HCT116 (cell line): ENCODE results near the gene COL9A2. TPM values are rescaled to one million over a fixed set of nuclear protein-coding genes. Genes with fewer than 3 reads are reported as not detected.

Source experiments
- ATAC-seq: fragments of 200-7000 bp; cut with Tn5 transposase; 2 replicates; pipeline ENCODE4 v1.9.1; 2020; ENCODE audit warnings: mild to moderate bottlenecking, moderate library complexity
- BruUV-seq: library from RNA; stranded (reverse); fragments of 400-500 nt; replicated peaks from 2 replicates; lab custom pipeline; 2021; lab: Mats Ljungman, UMichigan
- CTCF ChIA-PET: fragments of 300-600 bp; sonication (Branson Sonifier 250); formaldehyde crosslinking; loops from one replicate; lab custom pipeline; 2021; ENCODE audit warnings: antibody characterized with exemption; lab: Charles Lee
- POLR2A ChIA-PET: fragments of 300-600, 350-600 bp; sonication (Branson Sonifier 250); formaldehyde crosslinking; loops from one replicate; lab custom pipeline; 2021; ENCODE audit warnings: antibody characterized with exemption; lab: Charles Lee
- RAD21 ChIA-PET, 2 experiments: fragments of 300-600 bp; sonication (Branson Sonifier 250); formaldehyde crosslinking; loops; one replicate each; lab custom pipeline; 2023; ENCODE audit warnings: low total read pairs in 2 of 2; ENCODE audit not compliant: uncharacterized antibody in 2 of 2, unreplicated experiment in 2 of 2, low non-redundant PET in 1 of 2; lab: Charles Lee
- DNase-seq: peaks from one replicate; pipeline ENCODE4 v3.0.0-alpha.2; 2010; ENCODE audit warnings: low read depth, low spot score
- H2AFZ ChIP-seq: fragments of 200-600 bp; shearing (Covaris generic), sonication (generic); 2 replicates; pipeline ENCODE4 v1.6.1; 2017; ENCODE audit warnings: low read depth, mixed run types, mixed read lengths, antibody characterized with exemption, low read length; ENCODE audit not compliant: poor library complexity, severe bottlenecking
- H3K27ac ChIP-seq: 2 replicates; pipeline ENCODE4 v1.5.1; 2012; ENCODE audit warnings: low read depth, low read length
- H3K27me3 ChIP-seq: fragments of 200-600 bp; sonication (generic); 2 replicates; pipeline ENCODE4 v1.6.1; 2016; ENCODE audit warnings: mixed run types, low read length, mixed read lengths; ENCODE audit not compliant: insufficient read depth
- H3K36me3 ChIP-seq, 2 experiments: fragments of 200-500 bp in 1 of 2; fragments of 200-600 bp in 1 of 2; sonication (Bioruptor generic) in 1 of 2; sonication (generic) in 1 of 2; 2 replicates each; pipeline versions ENCODE4 v1.5.1 to v1.6.1; 2014 to 2016; ENCODE audit warnings: low read length in 2 of 2, inconsistent platforms in 1 of 2, mixed read lengths in 1 of 2, mixed run types in 1 of 2; ENCODE audit not compliant: insufficient read depth in 2 of 2, control insufficient read depth in 1 of 2
- H3K4me1 ChIP-seq, 2 experiments: fragments of 200-600 bp in 1 of 2; sonication (generic) in 1 of 2; 2 replicates each; pipeline versions ENCODE4 v1.5.1 to v1.6.1; 2012 to 2017; ENCODE audit warnings: low read length in 2 of 2, inconsistent platforms in 1 of 2, mild to moderate bottlenecking in 1 of 2, mixed read lengths in 1 of 2, mixed run types in 1 of 2, moderate library complexity in 1 of 2; ENCODE audit not compliant: insufficient read depth in 2 of 2, control insufficient read depth in 1 of 2
- H3K4me2 ChIP-seq: fragments of 200-600 bp; sonication (generic); 2 replicates; pipeline ENCODE4 v1.6.1; 2017; ENCODE audit warnings: mixed run types, low read length, mixed read lengths
- H3K4me3 ChIP-seq, 2 experiments: fragments of 200-600 bp in 1 of 2; sonication (generic) in 1 of 2; replicated peaks in 1 of 2; 2 replicates each; pipeline ENCODE4 v1.5.1; 2011 to 2016; ENCODE audit warnings: low read length in 2 of 2, control low read depth in 1 of 2, low read depth in 1 of 2, mild to moderate bottlenecking in 1 of 2, mixed read lengths in 1 of 2, mixed run types in 1 of 2
- H3K79me2 ChIP-seq: fragments of 200-600 bp; sonication (generic); 2 replicates; pipeline ENCODE4 v1.6.1; 2017; ENCODE audit warnings: mild to moderate bottlenecking, mixed run types, low read length, moderate library complexity, mixed read lengths; ENCODE audit not compliant: insufficient read depth
- H3K9ac ChIP-seq: fragments of 200-600 bp; sonication (generic); 2 replicates; pipeline ENCODE4 v1.6.1; 2016; ENCODE audit warnings: low read length, mixed read lengths
- H3K9me2 ChIP-seq: fragments of 200-600 bp; sonication (generic), shearing (Covaris generic); 2 replicates; pipeline ENCODE4 v1.6.1; 2017; ENCODE audit warnings: mixed run types, mild to moderate bottlenecking, moderate library complexity; ENCODE audit not compliant: insufficient read depth
- H3K9me3 ChIP-seq, 2 experiments: fragments of 200-500 bp in 1 of 2; fragments of 200-600 bp in 1 of 2; sonication (Bioruptor generic) in 1 of 2; sonication (generic) in 1 of 2; 2 replicates each; pipeline ENCODE4 v1.6.1; 2014 to 2017; ENCODE audit warnings: low read length in 2 of 2, mixed read lengths in 2 of 2, inconsistent platforms in 1 of 2, low read depth in 1 of 2, mild to moderate bottlenecking in 1 of 2, mixed run types in 1 of 2, moderate library complexity in 1 of 2; ENCODE audit not compliant: control insufficient read depth in 1 of 2, insufficient read depth in 1 of 2
- H4K20me1 ChIP-seq: fragments of 200-600 bp; sonication (generic), shearing (Covaris generic); 2 replicates; pipeline ENCODE4 v1.6.1; 2017; ENCODE audit warnings: mixed run types, mild to moderate bottlenecking, moderate library complexity; ENCODE audit not compliant: insufficient read depth
- CTCF ChIP-seq, 3 experiments: fragments of 200-600 bp in 1 of 3; sonication (generic) in 1 of 3; IDR thresholded peaks in 2 of 3; conservative IDR thresholded peaks in 1 of 3; 2 replicates each; pipeline ENCODE4 v1.5.1; 2012 to 2017; ENCODE audit warnings: low read depth in 2 of 3, low read length in 2 of 3, antibody characterized with exemption in 1 of 3, borderline replicate concordance in 1 of 3, control low read depth in 1 of 3, mild to moderate bottlenecking in 1 of 3, mixed read lengths in 1 of 3, mixed run types in 1 of 3, moderate library complexity in 1 of 3; ENCODE audit not compliant: insufficient read depth in 1 of 3
- EGR1 ChIP-seq: IDR thresholded peaks from 2 replicates; pipeline ENCODE4 v1.6.1; 2012; ENCODE audit warnings: low read depth
- ELF1 ChIP-seq: IDR thresholded peaks from 2 replicates; pipeline ENCODE4 v1.6.1; 2012; ENCODE audit warnings: low read depth, borderline replicate concordance
- EZH2 ChIP-seq: fragments of 200-600 bp; sonication (generic); IDR thresholded peaks from 2 replicates; pipeline ENCODE4 v1.6.1; 2017; ENCODE audit warnings: antibody characterized with exemption, mixed run types
- FOSL1 ChIP-seq: IDR thresholded peaks from 2 replicates; pipeline ENCODE4 v1.6.1; 2012; ENCODE audit warnings: low read depth
- MAX ChIP-seq: IDR thresholded peaks from 2 replicates; pipeline ENCODE4 v1.6.1; 2012
- SP1 ChIP-seq: IDR thresholded peaks from 2 replicates; pipeline ENCODE4 v1.6.1; 2012; ENCODE audit warnings: low read depth
- ZNF274 ChIP-seq: fragments of 200-500 bp; sonication (Bioruptor generic); IDR thresholded peaks from 2 replicates; pipeline ENCODE4 v1.6.1; 2014; ENCODE audit warnings: mild to moderate bottlenecking, low read depth, low read length, inconsistent platforms
- intact Hi-C: fragments of 100-400 bp; cut with micrococcal nuclease; formaldehyde crosslinking; loops from 2 replicates; pipeline ENCODE4 v1.10.0; 2022
- total RNA-seq: library from RNA; stranded (reverse); gene quantifications from one replicate; pipeline ENCODE4 v1.2.1, GENCODE V29; 2021; ENCODE audit not compliant: unreplicated experiment

COL9A2 gene
- total RNA-seq, 1 experiment from 2014 or later: 2.4 TPM

- no peak for ATAC-seq
- Histone ChIP-seq H2AFZ (no peak overlapping the region), H3K9ac (no peak overlapping the region), H3K9me3 (no peaks in the 10 kb centered on the region), H3K27ac (no peak overlapping the region), H3K79me2 (no peaks in the 10 kb centered on the region), H3K36me3 (no peaks in the 10 kb centered on the region), H3K9me2 (no peaks in the 10 kb centered on the region), H3K4me2 (no peak overlapping the region), H3K4me1 (peaks cover 0 to 4% of the 10 kb centered on the region in 2 experiments; a peak in 1 of 4 replicates), H4K20me1 (no peaks in the 10 kb centered on the region), H3K27me3 (no peaks in the 10 kb centered on the region), H3K4me3 (no peak overlapping the region)
- TF ChIP-seq EGR1: no peak
- TF ChIP-seq FOSL1: no peak
- TF ChIP-seq SP1: no peak
- no peak for TF ChIP-seq ZNF274
- no peak for TF ChIP-seq ELF1
- TF ChIP-seq EZH2: no peak
- TF ChIP-seq CTCF (IDR thresholded peaks at IDR 0.05 in 2 of 3, conservative IDR thresholded peaks at IDR 0.05 in 1 of 3; ENCODE audit: borderline replicate concordance in 1 of 3, insufficient read depth in 1 of 3, low read depth in 2 of 3, low read length in 2 of 3): no peak
- no peak for TF ChIP-seq MAX
- POLR2A ChIA-PET: interaction anchor here (0.6 kb wide), 1 partner anchor 36 kb away, joined by 3 read pairs; the partner anchor contains the start of gene SMAP2
- CTCF ChIA-PET: interaction anchor here (1.1 to 6.7 kb wide), 13 partner anchors 10 to 278 kb away, joined by 3 to 82 read pairs (median 9); no protein-coding TSS in a partner anchor
- no peak for DNase-seq
- intact Hi-C loops: loop anchor here (5.0 to 10.0 kb wide), 2 partner anchors 65 to 523 kb away; no protein-coding TSS in a partner anchor
- RAD21 ChIA-PET: interaction anchor here (1.0 to 2.4 kb wide), 4 partner anchors 194 to 418 kb away, joined by 3 to 15 read pairs (median 10); no protein-coding TSS in a partner anchor
- BruUV-seq: no TSS peak
Measured at GRCh38 chr1:40337443-40337842, 20.4 kb upstream of the COL9A2 start.
